GM06990 (cell line): ENCODE results near the gene TSPAN31.

Experiments used
- DNase-seq: peaks from one replicate; pipeline ENCODE4 v3.0.0-alpha.2; 2011; ENCODE audit not compliant: insufficient read length; ENCODE audit errors: extremely low read depth
- H3K27me3 ChIP-seq: replicated peaks from 2 replicates; pipeline ENCODE4 v1.6.0; 2011; ENCODE audit warnings: low read length; ENCODE audit not compliant: control insufficient read depth, insufficient read depth
- H3K36me3 ChIP-seq: 2 replicates; pipeline ENCODE4 v1.5.1; 2011; ENCODE audit warnings: low read length; ENCODE audit not compliant: control insufficient read depth, insufficient read depth
- H3K4me3 ChIP-seq: replicated peaks from 2 replicates; pipeline ENCODE4 v1.5.1; 2011; ENCODE audit warnings: low read depth, mild to moderate bottlenecking, control low read depth, low read length
- CTCF ChIP-seq: IDR thresholded peaks from 2 replicates; pipeline ENCODE4 v1.5.1; 2011; ENCODE audit warnings: low read length, control low read depth, mild to moderate bottlenecking, inconsistent platforms; ENCODE audit not compliant: insufficient read depth, poor library complexity, severe bottlenecking

Gene TSPAN31

GRCh38 chr12:57729321-57729844 is 15.5 kb upstream of the TSPAN31 start:
- no peak for TF ChIP-seq CTCF
- DNase-seq: no peak
- no peaks in the 10 kb centered on the region for H3K27me3 ChIP-seq
- peaks cover 38% of the 10 kb centered on the region for H3K36me3 ChIP-seq
- H3K4me3 ChIP-seq: no peak overlapping the region

GRCh38 chr12:57730336-57731067 is 14.3 kb upstream of the TSPAN31 start:
- H3K4me3 ChIP-seq: no peak overlapping the region
- H3K36me3 ChIP-seq: peaks cover 38% of the 10 kb centered on the region
- no peaks in the 10 kb centered on the region for H3K27me3 ChIP-seq
- no peak for TF ChIP-seq CTCF
- no peak for DNase-seq

GRCh38 chr12:57731411-57732080 is 13.3 kb upstream of the TSPAN31 start:
- H3K4me3 ChIP-seq: no peak overlapping the region
- TF ChIP-seq CTCF: no peak
- H3K36me3 ChIP-seq: peaks cover 34% of the 10 kb centered on the region
- no peak for DNase-seq
- H3K27me3 ChIP-seq: no peaks in the 10 kb centered on the region

GRCh38 chr12:57732270-57732669 is 12.6 kb upstream of the TSPAN31 start:
- no peaks in the 10 kb centered on the region for H3K27me3 ChIP-seq
- DNase-seq: no peak
- TF ChIP-seq CTCF: no peak
- no peak overlapping the region for H3K4me3 ChIP-seq
- peaks cover 30% of the 10 kb centered on the region for H3K36me3 ChIP-seq

- Histone ChIP-seq H3K36me3 (peaks cover 24% of the 10 kb centered on the region), H3K27me3 (no peaks in the 10 kb centered on the region), H3K4me3 (no peak overlapping the region)
- DNase-seq: no peak
- no peak for TF ChIP-seq CTCF
Observed at GRCh38 chr12:57732726-57733593, 11.9 kb upstream of the TSPAN31 start.
